Keratinocyte (primary cell): ENCODE data around the gene CNNM4. TPM values are rescaled to one million over a fixed set of nuclear protein-coding genes. Genes with fewer than 3 reads are reported as not detected.

Experiments used
- DNase-seq: peaks from one replicate; pipeline ENCODE4 v3.0.0-alpha.2; 2011; ENCODE audit warnings: low read depth, missing footprints, low spot score
- FAIRE-seq: peaks from 2 replicates; lab custom pipeline; 2011; peaks lifted over from hg19 to GRCh38; lab: Jason Lieb, UNC
- H2AFZ ChIP-seq: 2 replicates; pipeline ENCODE4 v1.6.0; 2012; ENCODE audit warnings: low read length, control low read depth, inconsistent platforms; ENCODE audit not compliant: control insufficient read depth
- H3K27ac ChIP-seq: 2 replicates; pipeline ENCODE4 v1.5.1; 2011; ENCODE audit warnings: low read length; ENCODE audit not compliant: control insufficient read depth, insufficient read depth
- H3K27me3 ChIP-seq: 3 replicates; pipeline ENCODE4 v1.6.0; 2011; ENCODE audit warnings: low read length; ENCODE audit not compliant: control insufficient read depth, insufficient read depth; ENCODE audit errors: extremely low read depth
- H3K36me3 ChIP-seq, 2 experiments: 2 replicates in 1 of 2; 3 replicates in 1 of 2; pipeline ENCODE4 v1.5.1; 2011; ENCODE audit warnings: low read length in 2 of 2, mild to moderate bottlenecking in 1 of 2; ENCODE audit not compliant: control insufficient read depth in 2 of 2, insufficient read depth in 2 of 2; ENCODE audit errors: extremely low read depth in 1 of 2
- H3K4me1 ChIP-seq: 3 replicates; pipeline ENCODE4 v1.5.1; 2011; ENCODE audit warnings: low read length; ENCODE audit not compliant: control insufficient read depth, insufficient read depth; ENCODE audit errors: extremely low read depth
- H3K4me2 ChIP-seq: 3 replicates; pipeline ENCODE4 v1.6.0; 2011; ENCODE audit warnings: low read depth, low read length; ENCODE audit not compliant: control insufficient read depth, insufficient read depth; ENCODE audit errors: extremely low read depth
- H3K4me3 ChIP-seq, 3 experiments: fragments of 200-600 bp in 1 of 3; sonication (generic) in 1 of 3; 2 replicates in 2 of 3; 3 replicates in 1 of 3; pipeline ENCODE4 v1.5.1; 2011 to 2016; ENCODE audit warnings: low read length in 3 of 3, mild to moderate bottlenecking in 3 of 3, control low read depth in 2 of 3, inconsistent platforms in 1 of 3, low read depth in 1 of 3, mixed read lengths in 1 of 3, mixed run types in 1 of 3, moderate library complexity in 1 of 3; ENCODE audit not compliant: control insufficient read depth in 2 of 3, insufficient read depth in 2 of 3; ENCODE audit errors: extremely low read depth in 1 of 3
- H3K79me2 ChIP-seq: 2 replicates; pipeline ENCODE4 v1.6.0; 2012; ENCODE audit warnings: low read length; ENCODE audit not compliant: control insufficient read depth, insufficient read depth
- H3K9ac ChIP-seq: 3 replicates; pipeline ENCODE4 v1.6.0; 2011; ENCODE audit warnings: low read length; ENCODE audit not compliant: control insufficient read depth, insufficient read depth; ENCODE audit errors: extremely low read depth
- H3K9me1 ChIP-seq: 3 replicates; pipeline ENCODE4 v1.6.0; 2011; ENCODE audit warnings: low read length; ENCODE audit not compliant: control insufficient read depth, insufficient read depth; ENCODE audit errors: extremely low read depth
- H3K9me3 ChIP-seq: 2 replicates; pipeline ENCODE4 v1.5.1; 2012; ENCODE audit warnings: low read depth, low read length; ENCODE audit not compliant: control insufficient read depth
- H4K20me1 ChIP-seq: 3 replicates; pipeline ENCODE4 v1.6.0; 2011; ENCODE audit warnings: low read length; ENCODE audit not compliant: control insufficient read depth, insufficient read depth; ENCODE audit errors: extremely low read depth
- EZH2 ChIP-seq: IDR thresholded peaks from one replicate; pipeline ENCODE4 v1.6.1; 2012; ENCODE audit warnings: inconsistent platforms, mild to moderate bottlenecking, low read length, moderate library complexity
- dilution Hi-C: fragments of 300-500 bp; cut with MboI; formaldehyde crosslinking; loops from one replicate; pipeline ENCODE4 v1.7.0; 2020; ENCODE audit warnings: low sequenced_read_pairs; ENCODE audit not compliant: extremely low pct_ligation_motif_present
- polyA plus RNA-seq, 5 experiments: library from polyadenylated mRNA; depleted of rRNA in 3 of 5; stranded (reverse) in 3 of 5; stranded (forward) in 1 of 5; unstranded in 1 of 5; fragments of >200 nt; gene quantifications; 1 replicate in 1 of 5; 2 replicates in 3 of 5; 3 replicates in 1 of 5; pipeline versions ENCODE4 v1.2.1 to v1.2.3, GENCODE V29; 2011 to 2012; ENCODE audit warnings: missing spikeins in 2 of 5, low read depth in 1 of 5, low replicate concordance in 1 of 5
- TF ChIP-seq, protein P1 (sequence below), 3 experiments: IDR thresholded peaks in 1 of 3; conservative IDR thresholded peaks in 1 of 3; optimal IDR thresholded peaks in 1 of 3; 2 replicates in 2 of 3; 3 replicates in 1 of 3; pipeline versions ENCODE3 to v1.5.1; 2011; ENCODE audit warnings: low read length in 3 of 3, mild to moderate bottlenecking in 3 of 3, moderate library complexity in 2 of 3, control low read depth in 1 of 3, inconsistent platforms in 1 of 3; ENCODE audit not compliant: insufficient read depth in 2 of 3; ENCODE audit errors: extremely low read depth in 1 of 3

Gene CNNM4
- polyA plus RNA-seq, 1 donor (not counting 4 experiments of a cell fraction or from before 2014, with no cell fraction given): 4.4 TPM

DNA sequence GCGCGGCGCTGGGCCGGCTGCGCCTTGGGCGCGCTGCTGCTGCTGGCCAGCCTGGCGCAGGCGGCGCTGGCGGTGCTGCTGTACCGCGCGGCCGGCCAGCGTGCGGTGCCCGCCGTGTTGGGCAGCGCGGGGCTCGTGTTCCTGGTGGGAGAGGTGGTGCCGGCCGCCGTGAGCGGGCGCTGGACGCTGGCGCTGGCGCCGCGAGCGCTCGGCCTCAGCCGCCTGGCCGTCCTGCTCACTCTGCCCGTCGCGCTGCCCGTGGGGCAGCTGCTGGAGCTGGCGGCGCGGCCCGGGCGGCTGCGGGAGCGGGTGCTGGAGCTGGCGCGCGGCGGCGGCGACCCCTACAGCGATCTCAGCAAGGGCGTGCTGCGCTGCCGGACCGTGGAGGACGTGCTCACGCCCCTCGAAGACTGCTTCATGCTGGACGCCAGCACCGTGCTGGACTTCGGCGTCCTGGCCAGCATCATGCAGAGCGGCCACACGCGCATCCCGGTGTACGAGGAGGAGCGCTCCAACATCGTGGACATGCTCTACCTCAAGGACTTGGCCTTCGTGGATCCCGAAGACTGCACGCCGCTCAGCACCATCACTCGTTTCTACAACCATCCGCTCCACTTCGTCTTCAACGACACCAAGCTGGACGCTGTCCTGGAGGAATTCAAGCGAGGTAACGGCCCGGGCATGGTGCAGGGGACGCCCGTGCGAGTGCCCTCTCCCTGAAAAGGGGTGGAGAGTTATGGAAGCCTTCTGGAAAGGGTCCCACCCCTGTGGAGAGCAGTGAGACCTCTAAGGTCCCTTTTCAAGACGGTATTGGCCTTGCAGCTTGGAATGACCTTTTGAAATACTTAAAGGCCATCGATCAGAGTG lies 56.4 kb downstream of the CNNM4 start:
- peak overlapping the region; percentile 56 for H3K9ac ChIP-seq
- peaks cover 14% of the 10 kb centered on the region for H3K4me1 ChIP-seq
- no peak for DNase-seq
- no peaks in the 10 kb centered on the region for H3K27me3 ChIP-seq
- TF ChIP-seq, protein P1, sequence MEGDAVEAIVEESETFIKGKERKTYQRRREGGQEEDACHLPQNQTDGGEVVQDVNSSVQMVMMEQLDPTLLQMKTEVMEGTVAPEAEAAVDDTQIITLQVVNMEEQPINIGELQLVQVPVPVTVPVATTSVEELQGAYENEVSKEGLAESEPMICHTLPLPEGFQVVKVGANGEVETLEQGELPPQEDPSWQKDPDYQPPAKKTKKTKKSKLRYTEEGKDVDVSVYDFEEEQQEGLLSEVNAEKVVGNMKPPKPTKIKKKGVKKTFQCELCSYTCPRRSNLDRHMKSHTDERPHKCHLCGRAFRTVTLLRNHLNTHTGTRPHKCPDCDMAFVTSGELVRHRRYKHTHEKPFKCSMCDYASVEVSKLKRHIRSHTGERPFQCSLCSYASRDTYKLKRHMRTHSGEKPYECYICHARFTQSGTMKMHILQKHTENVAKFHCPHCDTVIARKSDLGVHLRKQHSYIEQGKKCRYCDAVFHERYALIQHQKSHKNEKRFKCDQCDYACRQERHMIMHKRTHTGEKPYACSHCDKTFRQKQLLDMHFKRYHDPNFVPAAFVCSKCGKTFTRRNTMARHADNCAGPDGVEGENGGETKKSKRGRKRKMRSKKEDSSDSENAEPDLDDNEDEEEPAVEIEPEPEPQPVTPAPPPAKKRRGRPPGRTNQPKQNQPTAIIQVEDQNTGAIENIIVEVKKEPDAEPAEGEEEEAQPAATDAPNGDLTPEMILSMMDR (optimal IDR thresholded peaks at IDR 0.05 in 1 of 3, IDR thresholded peaks at IDR 0.05 in 1 of 3, conservative IDR thresholded peaks at IDR 0.05 in 1 of 3; ENCODE audit: extremely low read depth in 1 of 3, insufficient read depth in 2 of 3, low read length in 3 of 3): no peak
- TF ChIP-seq EZH2: no peak
- no peaks in the 10 kb centered on the region for H3K9me3 ChIP-seq
- H3K9me1 ChIP-seq: no peaks in the 10 kb centered on the region
- dilution Hi-C loops: no loop called here
- H3K36me3 ChIP-seq: peaks cover 0 to 1% of the 10 kb centered on the region in 2 experiments
- no peak overlapping the region for H3K27ac ChIP-seq
- peaks cover 3% of the 10 kb centered on the region for H4K20me1 ChIP-seq
- peak overlapping the region; percentile 81 for H2AFZ ChIP-seq
- H3K4me2 ChIP-seq: peak overlapping the region; percentile 94
- peak overlapping the region; percentile 34 to 67 (median 63) for H3K4me3 ChIP-seq
- no peak for FAIRE-seq
- peaks cover 5% of the 10 kb centered on the region for H3K79me2 ChIP-seq

DNA sequence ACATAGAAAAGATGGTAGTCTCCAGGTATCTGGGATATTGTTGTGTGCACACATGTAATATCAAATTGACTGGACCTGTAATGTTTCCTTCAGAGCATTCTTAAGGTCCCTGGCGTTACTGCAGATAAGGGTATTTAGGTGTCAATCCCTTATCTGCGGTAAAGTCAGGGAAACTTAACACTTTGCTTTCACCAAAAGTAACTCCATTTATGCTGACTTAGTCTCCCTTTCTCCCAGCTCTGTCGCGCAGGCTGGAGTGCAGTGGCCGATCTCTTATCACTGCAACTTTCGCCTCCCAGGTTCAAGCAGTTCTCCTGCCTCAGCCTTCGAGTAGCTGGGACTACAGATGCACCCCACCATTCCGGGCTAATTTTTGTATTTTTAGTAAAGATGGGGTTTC lies 57.2 kb downstream of the CNNM4 start:
- Histone ChIP-seq H3K27ac (no peak overlapping the region), H3K9me3 (no peaks in the 10 kb centered on the region), H3K27me3 (no peaks in the 10 kb centered on the region), H3K9me1 (no peaks in the 10 kb centered on the region), H2AFZ (no peak overlapping the region), H3K4me1 (peaks cover 14% of the 10 kb centered on the region), H3K4me3 (no peak overlapping the region), H3K9ac (peak overlapping the region; percentile 4), H3K4me2 (peak overlapping the region; percentile 94), H4K20me1 (peaks cover 3% of the 10 kb centered on the region), H3K79me2 (peaks cover 5% of the 10 kb centered on the region), H3K36me3 (peaks cover 0 to 1% of the 10 kb centered on the region in 2 experiments)
- FAIRE-seq: no peak
- DNase-seq: no peak
- no peak for TF ChIP-seq EZH2
- TF ChIP-seq, protein P1 (optimal IDR thresholded peaks at IDR 0.05 in 1 of 3, IDR thresholded peaks at IDR 0.05 in 1 of 3, conservative IDR thresholded peaks at IDR 0.05 in 1 of 3; ENCODE audit: extremely low read depth in 1 of 3, insufficient read depth in 2 of 3, low read length in 3 of 3): no peak
- dilution Hi-C loops: no loop called here
